A549 (cell line): ENCODE measurements around the gene SELENOV. TPM values are rescaled to one million over a fixed set of nuclear protein-coding genes. Genes with fewer than 3 reads are reported as not detected.

Source experiments
- CBX8 ChIP-seq: fragments of 200-600 bp; sonication (generic); IDR thresholded peaks from 2 replicates; pipeline ENCODE4 v1.6.1; 2016
- CHD2 ChIP-seq: fragments of 150-350 bp; IDR thresholded peaks from 2 replicates; pipeline ENCODE4 v1.6.1; 2014; ENCODE audit warnings: low read length; ENCODE audit not compliant: partially characterized antibody
- CTCF ChIP-seq: fragments of >200 bp; sonication (Bioruptor Twin); formaldehyde crosslinking; IDR thresholded peaks from 3 replicates; pipeline ENCODE4 v1.5.1; 2016
- EHMT2 ChIP-seq: fragments of 200-600 bp; sonication (generic); IDR thresholded peaks from 2 replicates; pipeline ENCODE4 v1.6.1; 2016; ENCODE audit warnings: antibody characterized with exemption, low read depth, mild to moderate bottlenecking, moderate library complexity
- EP300 ChIP-seq, 2 experiments: fragments of >200 bp; sonication (Bioruptor Twin); formaldehyde crosslinking; IDR thresholded peaks; 2 replicates in 1 of 2; 3 replicates in 1 of 2; pipeline ENCODE4 v1.6.1; 2016 to 2017
- FOSB ChIP-seq: fragments of 250-450 bp; sonication (Bioruptor Pico); IDR thresholded peaks from 2 replicates; pipeline ENCODE4 v1.5.0; 2020; ENCODE audit warnings: mild to moderate bottlenecking, moderate library complexity
- FOSL2 ChIP-seq, 2 experiments: fragments of 450-650 bp in 1 of 2; fragments of >200 bp in 1 of 2; sonication (Bioruptor Twin) in 1 of 2; formaldehyde crosslinking; IDR thresholded peaks; 2 replicates each; pipeline versions ENCODE4 v1.5.0 to v1.6.1; 2016 to 2020; ENCODE audit warnings: mild to moderate bottlenecking in 1 of 2, moderate library complexity in 1 of 2
- HOXB13 ChIP-seq: fragments of 250-450 bp; sonication (Bioruptor Pico); IDR thresholded peaks from 2 replicates; pipeline ENCODE4 v1.5.0; 2020; ENCODE audit warnings: low read depth, mild to moderate bottlenecking, moderate library complexity
- JUNB ChIP-seq: fragments of >200 bp; sonication (Bioruptor Twin); formaldehyde crosslinking; IDR thresholded peaks from 2 replicates; pipeline ENCODE4 v1.6.1; 2016
- KDM5A ChIP-seq: fragments of 200-600 bp; sonication (generic); IDR thresholded peaks from 2 replicates; pipeline ENCODE4 v1.6.1; 2016; ENCODE audit warnings: antibody characterized with exemption, mild to moderate bottlenecking
- MAFK ChIP-seq: fragments of 450-650 bp; IDR thresholded peaks from 2 replicates; pipeline ENCODE4 v1.6.1; 2014; ENCODE audit not compliant: partially characterized antibody
- MAZ ChIP-seq: fragments of 150-350 bp; IDR thresholded peaks from 2 replicates; pipeline ENCODE4 v1.6.1; 2014; ENCODE audit warnings: antibody characterized with exemption, low read depth, low read length, borderline replicate concordance
- NFE2L2 ChIP-seq: fragments of 150-350 bp; conservative IDR thresholded peaks from 2 replicates; pipeline ENCODE4 v1.6.1; 2014; ENCODE audit warnings: low read length
- NPAS2 ChIP-seq: fragments of 250-450 bp; sonication (Bioruptor Pico); IDR thresholded peaks from 2 replicates; pipeline ENCODE4 v1.8.0; 2022; ENCODE audit warnings: mild to moderate bottlenecking, moderate library complexity, borderline replicate concordance
- NR3C1 ChIP-seq: fragments of >200 bp; sonication (Bioruptor Twin); formaldehyde crosslinking; IDR thresholded peaks from 3 replicates; pipeline ENCODE4 v1.6.1; 2017
- PHF8 ChIP-seq: fragments of 200-600 bp; sonication (generic); IDR thresholded peaks from 2 replicates; pipeline ENCODE4 v1.6.1; 2016; ENCODE audit warnings: low read depth, mild to moderate bottlenecking, antibody characterized with exemption, moderate library complexity, borderline replicate concordance
- POLR2A ChIP-seq: IDR thresholded peaks from 2 replicates; pipeline ENCODE4 v1.6.1; 2012; ENCODE audit warnings: mild to moderate bottlenecking, low read length
- POLR2AphosphoS2 ChIP-seq: conservative IDR thresholded peaks from 2 replicates; pipeline ENCODE4 v1.6.1; 2012; ENCODE audit warnings: low read length, improper control_type of control experiment, inconsistent platforms
- RARB ChIP-seq: fragments of 250-450 bp; sonication (Bioruptor Pico); IDR thresholded peaks from 2 replicates; pipeline ENCODE4 v1.8.0; 2021; ENCODE audit warnings: mild to moderate bottlenecking, moderate library complexity
- RCOR1 ChIP-seq: fragments of 150-350 bp; IDR thresholded peaks from 2 replicates; pipeline ENCODE4 v1.6.1; 2014; ENCODE audit warnings: antibody characterized with exemption, low read length, low read depth
- RNF2 ChIP-seq: fragments of 200-600 bp; sonication (generic); IDR thresholded peaks from 2 replicates; pipeline ENCODE4 v1.6.1; 2016; ENCODE audit warnings: low read depth, mild to moderate bottlenecking, antibody characterized with exemption, moderate library complexity, borderline replicate concordance
- SMC3 ChIP-seq: fragments of >200 bp; sonication (Bioruptor Twin); formaldehyde crosslinking; IDR thresholded peaks from 3 replicates; pipeline ENCODE4 v1.6.1; 2018; ENCODE audit warnings: inconsistent platforms
- SREBF2 ChIP-seq: fragments of 450-650 bp; IDR thresholded peaks from 2 replicates; pipeline ENCODE4 v1.6.1; 2014; ENCODE audit warnings: mild to moderate bottlenecking, moderate library complexity
- TP53 ChIP-seq: fragments of 250-450 bp; sonication (Bioruptor Pico); IDR thresholded peaks from 2 replicates; pipeline ENCODE4 v1.5.0; 2021; ENCODE audit warnings: mild to moderate bottlenecking, moderate library complexity
- ZC3H11A ChIP-seq: fragments of 450-650 bp; IDR thresholded peaks from 2 replicates; pipeline ENCODE4 v1.6.1; 2014; ENCODE audit warnings: antibody characterized with exemption, mild to moderate bottlenecking
- ZFP36 ChIP-seq: fragments of 450-650 bp; IDR thresholded peaks from 2 replicates; pipeline ENCODE4 v1.6.1; 2014; ENCODE audit warnings: borderline replicate concordance; ENCODE audit not compliant: partially characterized antibody
- ZNF302 ChIP-seq: fragments of 250-450 bp; sonication (Bioruptor Pico); IDR thresholded peaks from 2 replicates; pipeline ENCODE4 v1.9.0; 2021; ENCODE audit warnings: inconsistent platforms, mild to moderate bottlenecking, moderate library complexity
- ZSCAN20 ChIP-seq: fragments of 250-450 bp; sonication (Bioruptor Pico); IDR thresholded peaks from 2 replicates; pipeline ENCODE4 v1.8.0; 2022; ENCODE audit warnings: mild to moderate bottlenecking, moderate library complexity
- polyA plus RNA-seq, 4 experiments: library from polyadenylated mRNA; depleted of rRNA in 3 of 4; stranded (reverse); fragments of >200 nt; fragmentation: RNase III in 1 of 4; extraction: RNeasy Plus Mini Kit Qiagen cat#74134 plus additional on column Dnase treatment in 1 of 4; gene quantifications; 2 replicates in 3 of 4; 3 replicates in 1 of 4; pipeline ENCODE4 v1.2.3, GENCODE V29; 2011 to 2017
- TF ChIP-seq, protein P1 (sequence below): fragments of 250-450 bp; sonication (Bioruptor Pico); IDR thresholded peaks from 2 replicates; pipeline ENCODE4 v1.5.0; 2021; ENCODE audit warnings: mild to moderate bottlenecking, moderate library complexity, borderline replicate concordance

SELENOV gene
- polyA plus RNA-seq, 2 of the 4 experiments (the other 2 are of a cell fraction) = not detected

- no peak for TF ChIP-seq CTCF
- TF ChIP-seq POLR2AphosphoS2 = no peak
- no peak; the same call in 1 of the 2 replicates for TF ChIP-seq HOXB13 (CRISPR knock-in tag)
- no peak for TF ChIP-seq NR3C1
- TF ChIP-seq JUNB = no peak
- TF ChIP-seq MAFK = no peak
- TF ChIP-seq MAZ = peak; percentile 86; the same call in 1 of the 2 replicates
- TF ChIP-seq CBX8 = no peak
- peak; percentile 16; the same call in 1 of the 2 replicates for TF ChIP-seq SREBF2
- TF ChIP-seq RCOR1 = no peak
- TF ChIP-seq CHD2 = peak; percentile 62
- TF ChIP-seq ZSCAN20 (CRISPR knock-in tag) = no peak
- TF ChIP-seq, protein P1, sequence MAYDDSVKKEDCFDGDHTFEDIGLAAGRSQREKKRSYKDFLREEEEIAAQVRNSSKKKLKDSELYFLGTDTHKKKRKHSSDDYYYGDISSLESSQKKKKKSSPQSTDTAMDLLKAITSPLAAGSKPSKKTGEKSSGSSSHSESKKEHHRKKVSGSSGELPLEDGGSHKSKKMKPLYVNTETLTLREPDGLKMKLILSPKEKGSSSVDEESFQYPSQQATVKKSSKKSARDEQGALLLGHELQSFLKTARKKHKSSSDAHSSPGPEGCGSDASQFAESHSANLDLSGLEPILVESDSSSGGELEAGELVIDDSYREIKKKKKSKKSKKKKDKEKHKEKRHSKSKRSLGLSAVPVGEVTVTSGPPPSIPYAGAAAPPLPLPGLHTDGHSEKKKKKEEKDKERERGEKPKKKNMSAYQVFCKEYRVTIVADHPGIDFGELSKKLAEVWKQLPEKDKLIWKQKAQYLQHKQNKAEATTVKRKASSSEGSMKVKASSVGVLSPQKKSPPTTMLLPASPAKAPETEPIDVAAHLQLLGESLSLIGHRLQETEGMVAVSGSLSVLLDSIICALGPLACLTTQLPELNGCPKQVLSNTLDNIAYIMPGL (CRISPR knock-in tag) = no peak; the same call in 1 of the 2 replicates
- 0 out of 2 replicates have a peak, but pooled peaks have one; percentile 32 for TF ChIP-seq TP53 (CRISPR knock-in tag)
- no peak for TF ChIP-seq NFE2L2
- TF ChIP-seq POLR2A = peak; percentile 93
- TF ChIP-seq ZFP36 = no peak
- no peak; the same call in 1 of the 2 replicates for TF ChIP-seq ZC3H11A
- no peak for TF ChIP-seq EHMT2
- 0 out of 2 replicates have a peak, but pooled peaks have one; percentile 43 for TF ChIP-seq FOSB
- no peak for TF ChIP-seq RARB (CRISPR knock-in tag)
- no peak for TF ChIP-seq EP300 (IDR thresholded peaks at IDR 0.05)
- no peak for TF ChIP-seq FOSL2 (IDR thresholded peaks at IDR 0.05)
- TF ChIP-seq FOSL2 (CRISPR knock-in tag; IDR thresholded peaks at IDR 0.05) = peak; percentile 9; the same call in 1 of the 2 replicates
- TF ChIP-seq PHF8 = peak; percentile 97
- TF ChIP-seq ZNF302 (CRISPR knock-in tag) = no peak
- TF ChIP-seq NPAS2 (CRISPR knock-in tag) = no peak
- no peak for TF ChIP-seq SMC3
- no peak; the same call in 1 of the 2 replicates for TF ChIP-seq RNF2
- TF ChIP-seq KDM5A = peak; percentile 94
Measured at GRCh38 chr19:39480337-39481228, 34.4 kb upstream of the SELENOV start, which contains the start of gene TIMM50 (continued).
